GM20431 (cell line): ENCODE data around the gene ATP2A2.
"Not testable (repeated sequence)": the region's sequence is repeated elsewhere in the genome, so short reads cannot be mapped to it uniquely, and the experiment has no call there.

Experiments used
- in situ Hi-C: fragments of 300-500 bp; cut with MseI, MboI; formaldehyde crosslinking; loops from one replicate; pipeline ENCODE4 v1.15.0; 2020; ENCODE audit warnings: low sequenced_read_pairs; ENCODE audit not compliant: unreplicated experiment

Gene ATP2A2

DNA sequence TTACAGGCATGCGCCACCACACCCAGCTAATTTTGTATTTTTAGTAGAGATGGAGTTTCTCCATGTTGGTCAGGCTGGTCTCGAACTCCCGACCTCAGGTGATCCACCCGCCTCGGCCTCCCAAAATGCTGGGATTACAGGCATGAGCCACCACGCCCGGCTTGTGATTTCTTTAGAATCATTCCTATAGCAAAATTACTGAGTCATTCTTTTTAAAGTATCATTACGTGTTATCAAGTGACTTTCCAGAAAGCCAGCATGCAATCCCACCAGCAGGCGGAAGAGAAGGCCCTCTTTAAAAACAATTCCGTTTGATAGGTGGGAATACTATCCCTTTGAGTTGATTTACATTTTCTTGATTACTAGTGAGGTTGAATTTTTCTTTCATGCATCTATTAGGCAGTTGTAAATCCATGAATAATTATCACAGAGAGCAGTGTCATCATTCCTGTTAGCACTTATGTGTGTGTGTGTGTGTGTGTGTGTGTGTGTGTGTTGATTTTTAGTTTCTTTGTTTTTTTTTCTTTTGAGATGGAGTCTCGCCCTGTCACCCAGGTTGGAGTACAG, 25.1 kb upstream of the ATP2A2 start:
- in situ Hi-C loops, result not testable (repeated sequence)

DNA sequence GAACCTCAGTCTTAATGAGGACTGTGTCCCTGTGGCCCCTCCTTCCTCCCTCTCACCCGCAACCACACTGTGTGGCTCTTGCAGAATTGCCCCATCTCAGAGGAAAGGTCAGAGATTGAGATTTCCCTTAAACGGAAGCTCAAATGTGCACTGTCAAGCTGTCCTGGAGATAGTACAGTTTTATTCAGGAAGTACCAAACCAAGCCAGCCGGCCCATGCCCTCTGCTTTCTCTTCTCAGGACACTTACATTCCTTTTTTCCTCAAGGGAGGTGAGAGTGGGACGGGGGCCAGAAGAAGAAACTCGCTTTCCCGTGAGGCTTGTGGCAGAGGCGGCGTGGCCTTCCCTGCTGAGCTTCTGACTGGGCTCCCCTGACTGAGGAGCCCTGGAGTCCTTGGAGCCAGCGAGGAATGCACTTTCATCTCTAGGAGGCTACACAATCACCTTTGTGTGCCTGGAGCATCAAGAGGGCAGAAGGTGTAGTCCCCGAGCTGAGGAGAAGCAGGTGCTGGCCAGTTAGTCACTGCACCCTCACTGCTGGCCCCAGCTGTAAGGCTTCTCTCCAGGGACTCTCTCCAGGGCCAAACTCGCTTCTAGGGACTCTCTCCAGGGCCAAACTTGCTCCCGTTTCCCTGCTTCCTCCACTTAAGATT, 24.1 kb upstream of the ATP2A2 start:
- in situ Hi-C loops, result no loop called here

DNA sequence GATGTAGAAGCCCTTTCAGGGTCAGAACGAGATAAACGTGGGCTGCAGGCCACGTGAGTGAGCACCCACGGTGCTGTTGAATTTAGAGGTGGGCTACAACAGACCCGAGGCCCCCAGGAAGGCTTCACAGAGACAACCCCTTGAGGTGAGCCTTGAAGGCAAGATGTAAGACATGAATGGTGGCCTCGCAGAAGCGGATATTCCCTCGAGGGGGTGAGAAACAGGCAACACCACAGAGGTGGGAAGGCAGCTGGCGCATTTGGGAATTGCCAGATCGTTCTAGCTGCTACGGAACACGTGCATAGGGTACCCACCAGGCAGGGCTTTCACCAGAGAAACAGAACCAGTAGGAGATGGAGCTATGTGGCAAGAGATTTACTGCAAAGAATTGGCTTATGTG, 22.6 kb upstream of the ATP2A2 start:
- in situ Hi-C loops, result no loop called here

DNA sequence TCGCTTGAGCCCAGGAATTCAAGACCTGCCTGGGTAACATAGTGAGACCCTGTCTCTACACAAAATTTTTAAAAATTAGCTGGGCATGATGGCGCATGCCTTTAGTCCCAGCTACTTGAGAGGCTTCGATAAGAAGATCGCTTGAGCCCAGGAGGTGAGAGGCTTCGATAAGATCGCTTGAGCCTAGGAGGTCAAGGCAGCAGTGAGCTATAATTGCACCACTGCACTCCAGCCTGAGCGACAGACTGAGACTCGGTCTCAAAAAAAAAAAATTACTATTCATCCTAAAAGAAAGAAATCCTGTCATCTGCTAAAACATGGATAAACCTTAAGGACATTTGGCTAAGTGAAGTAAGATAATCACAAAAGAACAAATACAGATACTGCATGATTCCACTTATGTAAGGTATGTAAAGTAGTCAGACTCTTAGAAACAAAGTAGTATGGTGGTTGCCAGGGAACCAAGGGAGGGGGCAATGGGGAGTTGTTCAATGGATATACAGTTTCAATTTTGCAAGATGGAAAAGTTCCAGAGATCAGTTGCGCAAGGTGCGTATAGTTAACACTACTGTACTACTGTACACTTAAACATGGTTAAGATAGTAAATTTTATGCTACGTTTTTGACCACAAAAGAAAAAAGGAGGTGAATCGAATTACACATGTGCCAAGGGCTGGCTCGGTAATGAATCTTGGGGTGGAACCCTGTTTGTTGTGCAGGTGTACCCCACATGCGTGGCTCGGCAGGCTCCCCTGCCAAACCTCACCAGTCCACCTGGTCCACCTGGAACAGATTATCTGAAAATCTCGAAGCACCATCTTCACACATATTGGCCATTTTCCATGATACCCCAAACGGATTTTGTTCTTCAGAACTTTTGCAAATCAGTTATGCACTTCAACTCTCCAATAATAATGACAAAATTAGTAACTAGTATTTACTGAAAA, 18.3 kb upstream of the ATP2A2 start:
- in situ Hi-C loops, result no loop called here

DNA sequence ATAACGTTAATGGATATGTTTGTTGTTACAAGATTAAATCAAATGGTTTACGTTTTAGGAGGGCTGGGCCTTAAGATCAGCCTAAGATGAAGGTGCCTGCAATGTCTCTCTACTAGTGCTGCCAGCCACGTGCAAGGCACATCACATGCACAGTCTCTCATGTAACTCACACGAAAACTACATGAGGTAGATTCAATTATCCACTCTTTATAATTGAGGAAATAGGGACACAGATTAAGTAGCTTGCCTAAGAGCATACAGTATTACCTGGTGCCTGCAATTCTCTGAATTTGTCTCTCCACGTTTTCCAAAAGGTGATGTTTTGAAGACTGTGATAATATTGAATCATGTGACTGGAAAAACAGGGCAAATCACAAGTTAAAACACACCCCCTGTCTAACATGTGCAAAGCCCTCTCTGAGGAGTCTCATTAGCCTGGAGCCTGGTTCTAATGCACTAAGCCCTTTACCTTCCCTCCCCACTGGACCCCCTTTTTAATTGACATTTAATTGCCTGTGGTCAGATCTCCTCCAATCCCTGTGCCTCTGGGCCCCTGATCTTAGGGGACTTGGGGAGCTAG, 14.6 kb upstream of the ATP2A2 start:
- in situ Hi-C loops, result no loop called here

DNA sequence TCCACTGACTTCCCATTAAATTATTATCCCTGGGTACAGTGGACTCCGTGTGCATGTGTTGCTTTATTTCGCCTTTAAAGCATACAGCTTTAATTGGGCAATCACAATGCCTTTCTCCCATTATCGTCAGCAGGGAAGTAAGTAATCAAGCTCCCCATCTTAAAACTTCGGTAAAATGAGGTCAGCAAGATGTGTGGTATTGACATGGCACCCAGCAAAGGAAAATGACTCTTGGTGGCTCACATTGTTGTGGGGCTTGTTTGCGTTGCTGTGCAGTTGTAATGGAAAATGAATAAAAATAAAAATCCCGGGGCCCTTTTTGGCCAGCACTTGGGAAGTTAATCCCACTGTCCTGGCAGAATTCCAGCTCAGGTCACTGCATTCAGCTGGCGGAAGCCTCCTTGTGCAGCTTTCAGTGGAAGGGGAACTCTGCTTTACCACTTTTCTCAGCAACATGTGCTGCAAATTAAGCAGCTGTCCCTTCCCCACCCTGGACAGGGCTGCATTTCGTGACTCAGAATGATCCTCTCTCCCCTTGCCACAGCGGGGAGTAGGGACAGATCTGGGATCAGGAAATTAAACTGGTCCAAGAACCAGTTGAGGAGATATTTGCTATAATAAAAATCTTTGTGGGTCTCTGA, 13.9 kb upstream of the ATP2A2 start:
- in situ Hi-C loops, result no loop called here

DNA sequence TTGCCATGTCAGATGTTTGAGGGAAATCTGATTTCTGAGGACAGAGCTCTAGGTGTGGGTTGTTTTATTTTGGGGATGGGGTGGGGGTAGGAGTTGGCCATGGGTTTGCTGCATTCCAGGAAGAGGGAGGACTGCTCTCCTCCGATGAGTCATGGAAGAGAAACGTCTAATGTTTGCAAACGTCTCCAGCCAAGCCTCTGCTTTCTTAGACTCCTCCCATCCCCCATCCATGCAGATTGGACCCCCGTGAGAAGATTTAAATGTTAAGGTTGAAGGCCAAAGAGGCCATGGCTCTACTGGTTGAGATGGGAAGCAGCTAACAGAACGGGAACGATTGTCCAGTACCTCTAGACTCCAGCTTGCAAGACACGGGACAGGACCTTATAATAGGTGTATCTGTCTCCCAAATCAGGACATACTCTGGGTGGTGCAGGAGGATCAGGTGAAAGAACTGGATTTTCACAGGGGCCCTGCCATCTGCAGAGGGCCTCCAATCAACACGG, 11.4 kb upstream of the ATP2A2 start:
- in situ Hi-C loops, result no loop called here

DNA sequence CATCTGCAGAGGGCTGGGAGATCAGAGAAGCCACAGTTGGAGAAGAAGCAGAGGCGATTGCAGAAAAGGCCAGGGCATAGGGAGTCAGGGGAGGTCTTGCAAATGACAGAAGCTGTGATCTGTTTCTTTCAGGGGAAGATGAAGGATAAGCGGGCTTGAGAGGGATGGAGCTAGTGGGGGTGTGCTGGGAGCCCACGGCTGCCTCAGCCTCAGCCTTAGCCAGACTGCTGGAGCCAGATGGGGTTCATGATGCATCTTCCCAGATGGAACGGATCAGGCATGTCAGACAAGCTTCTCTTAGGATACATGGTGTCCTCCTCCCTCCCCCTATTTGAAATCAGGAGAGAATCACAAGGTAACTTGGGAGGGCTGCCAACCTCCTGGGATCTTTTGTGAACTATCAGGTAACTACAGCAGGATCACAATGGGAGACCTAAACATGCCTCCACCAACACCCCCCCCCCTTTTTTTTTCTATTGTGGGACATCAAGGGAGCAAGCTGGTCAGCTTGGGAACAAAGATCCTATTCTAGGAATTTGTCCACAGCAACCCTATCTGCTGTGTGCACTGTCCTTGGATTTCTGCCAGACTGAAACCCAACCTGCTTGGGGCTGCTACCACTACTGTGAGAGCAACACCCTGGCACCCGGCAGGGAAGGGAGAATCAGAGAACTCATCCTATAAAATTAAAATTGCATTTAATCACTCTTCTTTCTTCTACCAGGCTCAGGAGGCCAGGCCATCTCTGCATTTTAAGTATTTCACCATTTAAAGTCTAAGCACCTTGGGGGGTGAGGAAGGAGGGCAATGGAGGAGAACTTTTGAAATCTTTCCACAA, 10.7 kb upstream of the ATP2A2 start:
- in situ Hi-C loops, result no loop called here

DNA sequence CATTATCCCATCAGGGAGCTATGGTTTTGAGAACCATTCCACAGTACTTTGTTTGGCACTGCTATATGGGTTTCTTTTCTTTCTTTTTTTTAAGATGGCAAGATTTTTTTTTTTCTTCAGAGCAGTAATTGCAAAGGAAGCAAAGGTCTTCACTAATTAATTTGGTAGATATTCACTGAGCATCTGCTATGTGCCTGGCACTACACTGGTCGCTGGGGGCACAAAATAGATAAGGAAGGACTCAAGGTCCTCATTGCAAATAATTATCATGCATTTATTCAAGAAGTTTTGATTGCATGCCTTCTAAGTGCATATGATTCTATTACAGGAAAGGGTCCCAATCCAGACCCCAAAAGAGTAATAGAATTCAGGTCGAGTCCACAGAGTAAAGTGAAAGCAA, 10.0 kb upstream of the ATP2A2 start:
- in situ Hi-C loops, result no loop called here

DNA sequence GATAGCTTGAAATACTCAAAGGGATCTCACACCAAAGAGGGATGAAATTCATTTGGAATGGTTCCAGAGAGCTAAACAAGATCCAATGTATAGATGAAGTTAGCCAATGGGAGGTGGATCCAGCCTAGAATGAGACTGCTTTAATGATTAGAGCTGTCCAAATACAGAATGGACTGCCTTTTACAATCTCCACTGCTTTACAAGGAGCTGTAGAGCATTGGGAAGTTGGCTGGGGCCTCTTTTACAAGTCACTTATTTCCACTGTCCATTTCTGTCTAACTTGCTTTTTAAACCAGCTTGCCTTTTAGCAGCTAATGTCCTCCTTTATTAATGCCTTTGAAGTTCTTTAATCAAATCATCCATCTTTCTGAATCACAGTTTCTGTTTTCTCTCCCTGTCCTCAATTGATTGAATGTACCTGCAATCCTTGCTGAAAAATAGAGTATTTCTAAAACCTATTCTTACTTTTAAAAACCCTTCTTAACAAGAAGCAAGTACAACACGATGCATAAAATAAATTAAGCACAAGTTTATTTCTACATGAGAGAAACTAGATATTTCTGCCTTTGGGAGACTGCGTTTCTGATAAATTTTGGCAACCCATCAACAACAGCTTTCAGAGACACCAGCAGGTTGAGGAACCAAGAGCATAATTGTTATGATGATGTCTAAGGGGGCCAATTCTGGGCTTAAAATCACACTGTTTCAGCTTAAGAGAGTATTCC, 3.4 kb upstream of the ATP2A2 start:
- in situ Hi-C loops, result no loop called here

DNA sequence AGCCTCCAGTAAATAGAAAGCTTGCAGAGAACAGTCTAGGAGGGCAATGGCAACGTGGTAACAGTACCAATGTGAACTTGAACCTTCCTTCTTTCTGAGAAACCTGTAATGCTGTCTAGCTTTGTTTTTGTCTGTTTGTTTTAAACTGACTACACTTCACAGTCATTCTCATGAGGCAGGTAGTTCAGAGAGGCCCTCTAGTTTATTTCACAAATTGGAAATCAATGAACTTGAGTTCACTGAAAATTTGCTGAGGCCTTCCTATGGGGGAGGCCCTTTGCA, 2.9 kb upstream of the ATP2A2 start:
- in situ Hi-C loops, result no loop called here

DNA sequence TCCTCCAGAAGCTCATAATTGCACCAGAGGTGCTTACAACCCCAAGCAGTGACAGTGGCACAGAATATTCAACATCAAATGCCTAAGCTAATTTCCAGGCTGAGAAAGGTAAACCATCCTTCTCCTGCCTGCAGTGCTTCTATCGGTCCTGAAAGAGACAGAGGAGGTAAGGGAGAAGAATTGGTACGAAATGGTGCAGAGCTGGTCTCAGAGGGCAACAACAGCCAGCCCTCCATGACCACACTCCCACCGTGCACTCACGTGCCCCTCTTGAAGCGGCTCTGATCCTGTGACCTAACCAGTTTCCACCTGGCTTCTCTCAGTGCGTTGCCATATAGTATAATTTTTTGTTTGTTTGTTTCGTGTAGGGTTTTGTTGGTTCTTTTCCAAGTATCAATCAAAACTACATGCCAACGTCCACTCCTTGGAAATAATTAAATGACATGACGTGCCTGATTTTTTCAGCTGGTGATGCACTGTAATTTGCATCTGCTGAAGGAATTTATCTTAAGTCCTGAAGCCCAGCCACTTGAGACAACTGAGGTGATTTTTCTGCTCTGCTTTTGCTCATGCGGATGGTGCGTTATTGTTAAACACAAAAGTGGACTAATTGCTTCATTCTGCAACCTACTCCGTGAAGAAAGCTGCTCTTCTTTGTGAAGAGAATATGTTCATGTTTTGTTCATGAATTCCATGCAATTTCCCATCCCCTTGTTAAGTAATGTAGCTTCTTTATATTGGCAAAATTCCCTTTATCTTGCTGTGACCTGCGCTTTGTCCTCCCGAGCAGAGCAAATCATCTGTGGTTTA, 1.3 kb upstream of the ATP2A2 start:
- in situ Hi-C loops, result no loop called here

DNA sequence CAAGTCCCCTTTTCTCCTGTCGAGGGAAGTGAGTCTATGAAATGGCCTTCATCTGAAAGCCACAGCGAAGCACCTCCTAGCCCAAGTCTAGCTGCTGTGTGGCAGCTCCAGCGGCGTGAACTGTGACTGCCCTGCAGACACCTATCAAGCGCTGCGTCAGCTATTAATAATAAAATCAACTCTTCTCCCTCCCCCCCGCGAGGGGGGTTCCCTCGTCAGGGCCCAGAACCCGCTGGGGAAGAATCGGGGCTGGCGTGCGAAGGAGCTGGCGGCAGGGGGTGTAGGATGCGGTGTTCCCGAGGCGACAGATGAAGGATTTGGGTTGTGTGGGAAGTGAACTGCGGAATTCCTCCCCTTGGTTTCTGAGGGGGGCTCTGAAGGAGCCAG, 662 bp upstream of the ATP2A2 start:
- in situ Hi-C loops, result no loop called here

DNA sequence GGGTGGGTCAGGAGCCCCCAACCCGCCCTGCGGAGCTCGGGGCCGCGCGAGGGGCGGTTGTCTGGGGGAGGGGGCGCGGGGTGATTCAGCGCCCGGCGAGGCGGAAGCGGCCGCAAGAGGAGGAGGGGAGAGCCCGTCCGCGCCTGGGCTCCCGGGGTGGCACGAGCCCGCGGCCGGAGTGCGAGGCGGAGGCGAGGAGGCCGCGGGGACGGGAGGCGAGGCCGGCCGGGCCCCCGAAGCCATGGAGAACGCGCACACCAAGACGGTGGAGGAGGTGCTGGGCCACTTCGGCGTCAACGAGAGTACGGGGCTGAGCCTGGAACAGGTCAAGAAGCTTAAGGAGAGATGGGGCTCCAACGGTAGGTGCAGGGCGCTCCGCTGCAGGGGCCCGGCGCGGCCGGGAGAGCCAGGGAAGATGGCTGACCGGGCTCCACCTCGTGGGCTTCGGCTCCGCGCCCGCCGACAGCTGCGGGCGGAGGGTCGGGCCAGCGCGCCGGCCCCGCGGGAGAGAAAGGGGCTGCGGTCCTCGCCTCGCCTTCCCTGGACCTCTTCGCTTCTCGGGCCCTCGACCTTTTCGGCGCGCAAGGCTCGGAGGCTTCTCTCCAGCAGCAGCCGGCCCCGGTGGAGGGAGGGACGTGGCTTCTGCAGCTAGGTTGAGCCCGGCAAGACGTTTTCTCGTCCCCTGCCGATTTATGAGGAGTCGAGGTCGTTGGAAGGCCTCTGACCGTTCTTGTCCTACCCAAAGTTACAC, 677 bp downstream of the ATP2A2 start:
- in situ Hi-C loops, result no loop called here

DNA sequence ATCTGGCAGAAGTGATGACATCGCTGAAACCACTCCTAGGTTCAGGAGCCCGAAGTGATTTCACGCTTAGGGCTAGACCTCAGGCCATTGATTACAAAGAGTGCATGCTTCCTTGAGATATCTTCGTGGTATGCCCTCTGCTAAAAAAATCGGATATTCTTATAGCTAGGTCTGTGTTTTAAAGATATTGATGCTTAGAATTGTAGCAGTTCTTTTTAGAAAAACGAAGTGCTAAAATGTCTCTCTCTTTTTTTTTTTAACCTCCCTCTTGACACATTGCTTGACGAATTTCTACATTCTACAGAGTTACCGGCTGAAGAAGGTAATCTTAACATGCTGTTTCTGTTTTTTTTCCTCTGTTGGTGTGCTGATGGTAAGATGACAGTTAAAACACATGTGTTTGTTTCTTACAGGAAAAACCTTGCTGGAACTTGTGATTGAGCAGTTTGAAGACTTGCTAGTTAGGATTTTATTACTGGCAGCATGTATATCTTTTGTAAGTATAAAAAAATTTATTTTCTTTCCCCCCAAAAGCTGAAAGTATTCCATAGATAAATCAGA, 1.3 kb downstream of the ATP2A2 start:
- in situ Hi-C loops, result no loop called here

DNA sequence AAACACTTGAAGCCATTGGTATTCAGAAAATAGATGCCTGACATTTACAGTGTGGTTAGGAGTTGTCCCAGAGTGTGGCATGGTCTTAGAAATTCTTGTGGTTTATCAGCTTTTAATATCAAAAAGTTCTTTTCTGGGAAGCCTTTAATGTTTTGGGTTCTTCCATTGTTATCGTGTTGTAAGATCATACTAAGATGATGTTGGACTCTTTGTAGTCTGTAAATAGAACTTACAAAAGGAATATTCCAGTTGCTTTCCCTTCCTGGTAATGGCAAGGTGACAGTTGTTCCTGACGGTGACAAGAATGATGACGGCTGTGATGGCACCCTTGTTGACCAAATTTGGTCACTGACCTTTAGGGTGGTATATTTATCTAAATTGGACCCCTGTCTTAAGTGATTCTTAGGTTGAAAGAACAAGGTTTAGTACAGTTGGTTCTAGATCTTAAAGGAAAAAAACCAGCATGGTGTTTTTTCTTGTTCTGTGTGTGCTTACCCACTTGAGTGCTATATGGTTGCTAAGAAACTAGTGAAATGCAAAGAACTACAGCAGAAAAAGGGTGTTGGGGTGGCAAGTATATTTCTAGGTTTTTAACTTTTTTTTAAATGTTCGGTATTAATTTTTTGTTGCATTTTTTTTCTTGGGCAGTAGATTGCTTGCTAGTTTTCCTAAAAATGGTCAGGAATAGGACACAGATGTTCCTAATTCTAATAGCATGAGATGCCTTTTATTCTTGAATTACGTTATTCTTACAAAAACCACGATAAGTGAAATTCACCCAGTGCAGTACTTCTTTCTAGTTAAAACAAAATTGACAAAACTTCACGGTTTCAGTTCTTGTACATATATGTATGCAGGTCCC, 2.1 kb downstream of the ATP2A2 start:
- in situ Hi-C loops, result no loop called here
